Measurements from ENCODE around the gene RHOV.

RHOV gene

GRCh38 chr15:40878785-40879184 lies 4.8 kb upstream of the RHOV start:
- CTCF ChIA-PET: interaction anchor here (0.9 to 17.9 kb wide), 6 partner anchors 8 to 141 kb away, joined by 3 to 294 read pairs (median 15); partner anchors contain the start of genes RHOV and VPS18
- DNase-seq (ENCODE audit: extremely low spot score): peak; percentile 74
- POLR2A ChIA-PET: no interaction called here
- TF ChIP-seq CTCF (IDR thresholded peaks at IDR 0.05; ENCODE audit: control extremely low read depth, extremely low read depth, low read depth, missing control alignments): no peak

- TF ChIP-seq CTCF (IDR thresholded peaks at IDR 0.05; ENCODE audit: control extremely low read depth, extremely low read depth, low read depth, missing control alignments): no peak
- no peak for DNase-seq (ENCODE audit: extremely low spot score)
- POLR2A ChIA-PET: no interaction called here
- CTCF ChIA-PET: interaction anchor here (0.7 to 17.9 kb wide), 5 partner anchors 7 to 64 kb away, joined by 3 to 294 read pairs (median 25); partner anchors contain the start of genes RHOV and VPS18
These were observed 3.7 kb upstream of the RHOV start for GRCh38 chr15:40877694-40878093.

GRCh38 chr15:40875991-40876730 lies 2.1 kb upstream of the RHOV start:
- DNase-seq (ENCODE audit: extremely low spot score): no peak
- CTCF ChIA-PET: interaction anchor here (1.0 to 17.9 kb wide), 4 partner anchors 9 to 20 kb away, joined by 3 to 294 read pairs (median 6); partner anchors contain the start of gene VPS18
- TF ChIP-seq CTCF (IDR thresholded peaks at IDR 0.05; ENCODE audit: control extremely low read depth, extremely low read depth, low read depth, missing control alignments): no peak
- POLR2A ChIA-PET: no interaction called here

- no peak for TF ChIP-seq CTCF (IDR thresholded peaks at IDR 0.05; ENCODE audit: control extremely low read depth, extremely low read depth, low read depth, missing control alignments)
- ChIA-PET CTCF (interaction anchor here (0.8 to 17.9 kb wide), 9 partner anchors 7 to 201 kb away, joined by 3 to 294 read pairs (median 38); partner anchors contain the start of genes DLL4 and VPS18), POLR2A (interaction anchor here (0.5 to 3.4 kb wide), 9 partner anchors 11 to 463 kb away, joined by 3 to 16 read pairs (median 10); partner anchors contain the start of gene VPS18)
- DNase-seq (ENCODE audit: extremely low spot score): no peak
These were observed 992 bp downstream of the RHOV start for GRCh38 chr15:40872791-40873693.

GRCh38 chr15:40871749-40872617 lies 2.1 kb downstream of the RHOV start:
- POLR2A ChIA-PET: interaction anchor here (0.5 to 3.4 kb wide), 6 partner anchors 10 to 360 kb away, joined by 5 to 16 read pairs (median 7); partner anchors contain the start of gene VPS18
- peak; percentile 85 for DNase-seq (ENCODE audit: extremely low spot score)
- CTCF ChIA-PET: interaction anchor here (0.8 to 17.9 kb wide), 8 partner anchors 8 to 71 kb away, joined by 3 to 294 read pairs (median 40); partner anchors contain the start of gene VPS18

More at GRCh38 chr15:40871749-40872617, 2.1 kb downstream of the RHOV start:
- no peak for TF ChIP-seq CTCF (IDR thresholded peaks at IDR 0.05; ENCODE audit: control extremely low read depth, extremely low read depth, low read depth, missing control alignments)

Measured in GM10248 (cell line).